ENCODE data around the gene GLP2R. TPM values are rescaled to one million over a fixed set of nuclear protein-coding genes. Genes with fewer than 3 reads are reported as not detected.

GLP2R gene
- polyA plus RNA-seq, 1 of the 3 experiments (the other 2 are of a cell fraction) = not detected

DNA sequence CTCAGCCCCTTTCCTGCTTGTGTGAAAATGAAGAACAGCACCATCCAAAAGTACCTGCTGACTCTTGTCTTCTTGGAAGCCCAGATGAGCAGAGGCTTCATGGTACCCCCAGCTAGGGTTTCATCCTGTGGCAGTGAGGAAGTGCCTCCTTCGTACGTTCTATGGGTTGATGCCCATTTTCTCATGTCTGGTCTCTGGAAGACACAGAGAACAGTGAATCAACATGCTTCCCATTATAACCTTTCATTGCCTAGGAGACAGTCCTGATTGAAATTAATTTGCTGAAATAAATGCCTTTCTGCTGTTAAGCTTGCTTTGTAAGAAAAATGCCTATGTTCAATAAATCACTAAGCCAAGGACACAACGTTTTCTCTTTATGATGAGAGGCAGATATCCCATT lies 42.8 kb downstream of the GLP2R start:
- Histone ChIP-seq H3K4me1 (ENCODE audit: control insufficient read depth in 1 of 2, insufficient read depth in 2 of 2, low read depth in 1 of 2, low read length in 1 of 2) (no peaks in the 10 kb centered on the region), H3K9me2 (no peaks in the 10 kb centered on the region), H3K27me3 (ENCODE audit: insufficient read depth) (no peaks in the 10 kb centered on the region), H4K20me1 (ENCODE audit: insufficient read depth) (no peaks in the 10 kb centered on the region), H3K36me3 (replicated peaks in 1 of 2; ENCODE audit: control insufficient read depth in 1 of 2, insufficient read depth in 2 of 2, low read length in 1 of 2) (no peaks in the 10 kb centered on the region), H3K27ac (ENCODE audit: low read depth in 2 of 2, low read length in 1 of 2) (no peak overlapping the region), H3K9ac (no peak overlapping the region), H2AFZ (ENCODE audit: low read depth) (no peak overlapping the region), H3F3A (replicated peaks; ENCODE audit: insufficient read depth) (no peaks in the 10 kb centered on the region), H3K4me2 (no peak overlapping the region), H3K79me2 (ENCODE audit: insufficient read depth) (no peaks in the 10 kb centered on the region), H3K9me3 (no peaks in the 10 kb centered on the region), H3K4me3 (ENCODE audit: low read depth in 2 of 2, low read length in 1 of 2) (no peak overlapping the region)
- DNase-seq = no peak
- WGBS (ENCODE audit: low lambda C conversion rate) = 7% methylated on average over 3 of the region's 3 CpGs
- POLR2A ChIA-PET = no interaction called here
- CTCF ChIA-PET = no interaction called here
- TF ChIP-seq NFIC (IDR thresholded peaks at IDR 0.05; ENCODE audit: borderline replicate concordance) = no peak
- TF ChIP-seq, protein P1, sequence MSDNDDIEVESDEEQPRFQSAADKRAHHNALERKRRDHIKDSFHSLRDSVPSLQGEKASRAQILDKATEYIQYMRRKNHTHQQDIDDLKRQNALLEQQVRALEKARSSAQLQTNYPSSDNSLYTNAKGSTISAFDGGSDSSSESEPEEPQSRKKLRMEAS (IDR thresholded peaks at IDR 0.05; ENCODE audit: low read depth) = no peak
- no peak for TF ChIP-seq RCOR1 (IDR thresholded peaks at IDR 0.05; ENCODE audit: low read length)
- no peak for TF ChIP-seq FOXJ3 (CRISPR knock-in tag; IDR thresholded peaks at IDR 0.05)
- TF ChIP-seq JUND (IDR thresholded peaks at IDR 0.05) = no peak
- TF ChIP-seq, protein P2, sequence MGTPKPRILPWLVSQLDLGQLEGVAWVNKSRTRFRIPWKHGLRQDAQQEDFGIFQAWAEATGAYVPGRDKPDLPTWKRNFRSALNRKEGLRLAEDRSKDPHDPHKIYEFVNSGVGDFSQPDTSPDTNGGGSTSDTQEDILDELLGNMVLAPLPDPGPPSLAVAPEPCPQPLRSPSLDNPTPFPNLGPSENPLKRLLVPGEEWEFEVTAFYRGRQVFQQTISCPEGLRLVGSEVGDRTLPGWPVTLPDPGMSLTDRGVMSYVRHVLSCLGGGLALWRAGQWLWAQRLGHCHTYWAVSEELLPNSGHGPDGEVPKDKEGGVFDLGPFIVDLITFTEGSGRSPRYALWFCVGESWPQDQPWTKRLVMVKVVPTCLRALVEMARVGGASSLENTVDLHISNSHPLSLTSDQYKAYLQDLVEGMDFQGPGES (IDR thresholded peaks at IDR 0.05; ENCODE audit: low read depth, low read length) = no peak

DNA sequence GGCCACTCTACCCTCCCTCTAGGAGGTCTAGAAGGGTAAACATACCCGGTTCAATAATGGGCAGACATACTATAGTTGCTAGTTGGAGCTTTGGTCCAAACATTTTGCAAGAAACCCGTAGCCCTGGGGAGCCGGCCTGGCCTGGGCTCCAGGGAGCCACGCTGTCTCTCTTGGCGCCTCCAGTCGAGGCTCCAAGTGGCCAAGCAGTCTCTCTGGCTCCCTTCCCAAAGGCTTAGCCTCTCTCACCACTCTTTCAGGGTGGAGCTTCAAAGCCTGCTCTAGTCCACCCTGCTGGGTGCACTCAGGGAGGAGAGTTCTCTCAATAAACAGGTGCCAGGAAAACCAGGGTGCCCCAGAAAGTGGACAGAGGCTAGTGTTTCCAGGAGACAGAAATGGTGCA lies 47.1 kb downstream of the GLP2R start:
- no peak for DNase-seq

More for the DNA sequence above, 47.1 kb downstream of the GLP2R start:
- ChIA-PET CTCF (interaction anchor here (1.0 kb wide), 1 partner anchor 56 kb away, joined by 3 read pairs; no protein-coding TSS in a partner anchor), POLR2A (no interaction called here)
- H4K20me1 ChIP-seq (ENCODE audit: insufficient read depth) = no peaks in the 10 kb centered on the region
- no peak overlapping the region for H3K9ac ChIP-seq
- no peaks in the 10 kb centered on the region for H3F3A ChIP-seq (replicated peaks; ENCODE audit: insufficient read depth)
- no peak overlapping the region for H2AFZ ChIP-seq (ENCODE audit: low read depth)
- TF ChIP-seq TEAD4 (IDR thresholded peaks at IDR 0.05; ENCODE audit: borderline replicate concordance, insufficient read depth) = no peak
- TF ChIP-seq JUND (IDR thresholded peaks at IDR 0.05) = no peak
- TF ChIP-seq, protein P2 (IDR thresholded peaks at IDR 0.05; ENCODE audit: low read depth, low read length) = no peak
- no peak for TF ChIP-seq SIN3A (IDR thresholded peaks at IDR 0.05; ENCODE audit: borderline replicate concordance, low read depth, low read length)
- TF ChIP-seq RCOR1 (IDR thresholded peaks at IDR 0.05; ENCODE audit: low read length) = no peak
- TF ChIP-seq FOXM1 (IDR thresholded peaks at IDR 0.05; ENCODE audit: low read depth) = no peak
- TF ChIP-seq YY1 (IDR thresholded peaks at IDR 0.05; ENCODE audit: low read depth) = no peak
- TF ChIP-seq, protein P3, sequence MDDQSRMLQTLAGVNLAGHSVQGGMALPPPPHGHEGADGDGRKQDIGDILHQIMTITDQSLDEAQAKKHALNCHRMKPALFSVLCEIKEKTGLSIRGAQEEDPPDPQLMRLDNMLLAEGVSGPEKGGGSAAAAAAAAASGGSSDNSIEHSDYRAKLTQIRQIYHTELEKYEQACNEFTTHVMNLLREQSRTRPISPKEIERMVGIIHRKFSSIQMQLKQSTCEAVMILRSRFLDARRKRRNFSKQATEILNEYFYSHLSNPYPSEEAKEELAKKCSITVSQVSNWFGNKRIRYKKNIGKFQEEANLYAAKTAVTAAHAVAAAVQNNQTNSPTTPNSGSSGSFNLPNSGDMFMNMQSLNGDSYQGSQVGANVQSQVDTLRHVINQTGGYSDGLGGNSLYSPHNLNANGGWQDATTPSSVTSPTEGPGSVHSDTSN (IDR thresholded peaks at IDR 0.05) = no peak
- no peak for TF ChIP-seq MEF2A (IDR thresholded peaks at IDR 0.05; ENCODE audit: borderline replicate concordance, low read depth)
- TF ChIP-seq CHD2 (IDR thresholded peaks at IDR 0.05; ENCODE audit: low read length, partially characterized antibody) = no peak
- no peak for TF ChIP-seq TCF12 (IDR thresholded peaks at IDR 0.05)
- no peak for TF ChIP-seq POLR2AphosphoS5 (IDR thresholded peaks at IDR 0.05; ENCODE audit: low read depth, low read length)
- no peak for TF ChIP-seq GABPA (IDR thresholded peaks at IDR 0.05; ENCODE audit: low read depth)
- TF ChIP-seq, protein P4, sequence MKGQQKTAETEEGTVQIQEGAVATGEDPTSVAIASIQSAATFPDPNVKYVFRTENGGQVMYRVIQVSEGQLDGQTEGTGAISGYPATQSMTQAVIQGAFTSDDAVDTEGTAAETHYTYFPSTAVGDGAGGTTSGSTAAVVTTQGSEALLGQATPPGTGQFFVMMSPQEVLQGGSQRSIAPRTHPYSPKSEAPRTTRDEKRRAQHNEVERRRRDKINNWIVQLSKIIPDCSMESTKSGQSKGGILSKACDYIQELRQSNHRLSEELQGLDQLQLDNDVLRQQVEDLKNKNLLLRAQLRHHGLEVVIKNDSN (IDR thresholded peaks at IDR 0.05; ENCODE audit: borderline replicate concordance, low read depth) = no peak
- TF ChIP-seq, protein P1 (IDR thresholded peaks at IDR 0.05; ENCODE audit: low read depth) = no peak
- no peak for TF ChIP-seq FOXJ3 (CRISPR knock-in tag; IDR thresholded peaks at IDR 0.05)
- TF ChIP-seq GATA2 (CRISPR knock-in tag; IDR thresholded peaks at IDR 0.05) = no peak
- no peak for TF ChIP-seq EP300 (IDR thresholded peaks at IDR 0.05; ENCODE audit: borderline replicate concordance in 1 of 2, low read depth in 1 of 2, low read length in 1 of 2)
- TF ChIP-seq, protein P5, sequence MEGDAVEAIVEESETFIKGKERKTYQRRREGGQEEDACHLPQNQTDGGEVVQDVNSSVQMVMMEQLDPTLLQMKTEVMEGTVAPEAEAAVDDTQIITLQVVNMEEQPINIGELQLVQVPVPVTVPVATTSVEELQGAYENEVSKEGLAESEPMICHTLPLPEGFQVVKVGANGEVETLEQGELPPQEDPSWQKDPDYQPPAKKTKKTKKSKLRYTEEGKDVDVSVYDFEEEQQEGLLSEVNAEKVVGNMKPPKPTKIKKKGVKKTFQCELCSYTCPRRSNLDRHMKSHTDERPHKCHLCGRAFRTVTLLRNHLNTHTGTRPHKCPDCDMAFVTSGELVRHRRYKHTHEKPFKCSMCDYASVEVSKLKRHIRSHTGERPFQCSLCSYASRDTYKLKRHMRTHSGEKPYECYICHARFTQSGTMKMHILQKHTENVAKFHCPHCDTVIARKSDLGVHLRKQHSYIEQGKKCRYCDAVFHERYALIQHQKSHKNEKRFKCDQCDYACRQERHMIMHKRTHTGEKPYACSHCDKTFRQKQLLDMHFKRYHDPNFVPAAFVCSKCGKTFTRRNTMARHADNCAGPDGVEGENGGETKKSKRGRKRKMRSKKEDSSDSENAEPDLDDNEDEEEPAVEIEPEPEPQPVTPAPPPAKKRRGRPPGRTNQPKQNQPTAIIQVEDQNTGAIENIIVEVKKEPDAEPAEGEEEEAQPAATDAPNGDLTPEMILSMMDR (IDR thresholded peaks at IDR 0.05) = no peak
- H3K27ac ChIP-seq (ENCODE audit: low read depth in 2 of 2, low read length in 1 of 2) = no peak overlapping the region
- H3K79me2 ChIP-seq (ENCODE audit: insufficient read depth) = no peaks in the 10 kb centered on the region
- no peak overlapping the region for H3K4me2 ChIP-seq
- H3K9me2 ChIP-seq = no peaks in the 10 kb centered on the region
- H3K4me3 ChIP-seq (ENCODE audit: low read depth in 2 of 2, low read length in 1 of 2) = no peak overlapping the region
- no peaks in the 10 kb centered on the region for H3K27me3 ChIP-seq (ENCODE audit: insufficient read depth)
- H3K9me3 ChIP-seq = no peaks in the 10 kb centered on the region
- no peaks in the 10 kb centered on the region for H3K4me1 ChIP-seq (ENCODE audit: control insufficient read depth in 1 of 2, insufficient read depth in 2 of 2, low read depth in 1 of 2, low read length in 1 of 2)
- WGBS (ENCODE audit: low lambda C conversion rate) = 7% methylated on average over 6 of the region's 6 CpGs
- no peaks in the 10 kb centered on the region for H3K36me3 ChIP-seq (replicated peaks in 1 of 2; ENCODE audit: control insufficient read depth in 1 of 2, insufficient read depth in 2 of 2, low read length in 1 of 2)
